Smooth muscle cell (in vitro differentiated cells): Measurements from ENCODE around the gene OPN5. TPM values are rescaled to one million over a fixed set of nuclear protein-coding genes. Genes with fewer than 3 reads are reported as not detected.

Experiments
- DNase-seq: peaks from one replicate; lab custom pipeline; 2025; ENCODE audit not compliant: unreplicated experiment; lab: John Stamatoyannopoulos, UW
- H2AFZ ChIP-seq: fragments of 200-600 bp; sonication (generic); 2 replicates; pipeline ENCODE4 v1.6.0; 2016; ENCODE audit warnings: antibody characterized with exemption, low read depth, mild to moderate bottlenecking
- H3F3A ChIP-seq: fragments of 200-600 bp; sonication (generic); 2 replicates; pipeline ENCODE4 v1.6.0; 2017; ENCODE audit warnings: antibody characterized with exemption, low read depth
- H3K27ac ChIP-seq: fragments of 200-600 bp; sonication (generic); 2 replicates; pipeline ENCODE4 v1.5.1; 2016; ENCODE audit warnings: low read depth, mild to moderate bottlenecking
- H3K27me3 ChIP-seq: fragments of 200-600 bp; sonication (generic); 2 replicates; pipeline ENCODE4 v1.6.1; 2016; ENCODE audit warnings: low read depth, mild to moderate bottlenecking
- H3K36me3 ChIP-seq: fragments of 200-600 bp; sonication (generic); 2 replicates; pipeline ENCODE4 v1.5.1; 2016; ENCODE audit warnings: low read depth
- H3K4me1 ChIP-seq: fragments of 200-600 bp; sonication (generic); 2 replicates; pipeline ENCODE4 v1.5.1; 2016; ENCODE audit warnings: low read depth
- H3K4me2 ChIP-seq: fragments of 200-600 bp; sonication (generic); 2 replicates; pipeline ENCODE4 v1.6.0; 2016; ENCODE audit warnings: mild to moderate bottlenecking
- H3K4me3 ChIP-seq: fragments of 200-600 bp; sonication (generic); 2 replicates; pipeline ENCODE4 v1.5.1; 2016; ENCODE audit warnings: mild to moderate bottlenecking
- H3K79me2 ChIP-seq: fragments of 200-600 bp; sonication (generic); 2 replicates; pipeline ENCODE4 v1.6.0; 2016; ENCODE audit warnings: low read depth, mild to moderate bottlenecking
- H3K9ac ChIP-seq: fragments of 200-600 bp; sonication (generic); 2 replicates; pipeline ENCODE4 v1.6.0; 2016; ENCODE audit warnings: low read depth
- H3K9me3 ChIP-seq: fragments of 200-600 bp; sonication (generic); replicated peaks from 2 replicates; pipeline ENCODE4 v1.5.1; 2016; ENCODE audit warnings: low read depth
- H4K20me1 ChIP-seq: fragments of 200-600 bp; sonication (generic); 2 replicates; pipeline ENCODE4 v1.6.0; 2016; ENCODE audit warnings: low read depth
- CTCF ChIP-seq: fragments of 200-600 bp; sonication (generic); IDR thresholded peaks from 2 replicates; pipeline ENCODE4 v1.5.1; 2017; ENCODE audit warnings: borderline replicate concordance, mild to moderate bottlenecking, antibody characterized with exemption; ENCODE audit not compliant: insufficient read depth, poor library complexity, severe bottlenecking
- WGBS: methylation state at CpG from one replicate; pipeline ENCODE4 v1.1.7; 2016; ENCODE audit warnings: low lambda C conversion rate; 5-methylcytosine and 5-hydroxymethylcytosine counted together
- polyA plus RNA-seq: library from polyadenylated mRNA; unstranded; fragments of >200 nt; fragmentation: Nextera tagmentation; extraction: Ambion mirVana; gene quantifications from 2 replicates; pipeline ENCODE4 v1.2.1, GENCODE V29; 2016
- total RNA-seq: library from RNA; depleted of rRNA; stranded (reverse); fragments of >200 nt; gene quantifications from 2 replicates; pipeline ENCODE4 v1.2.3, GENCODE V29; 2014

The OPN5 gene
- total and polyA plus RNA-seq, 2 experiments from 2014 or later, result not detected

- Histone ChIP-seq H3K27me3 (no peaks in the 10 kb centered on the region), H3F3A (no peaks in the 10 kb centered on the region), H3K4me3 (no peak overlapping the region), H3K4me2 (no peak overlapping the region), H3K4me1 (no peaks in the 10 kb centered on the region), H3K9me3 (no peaks in the 10 kb centered on the region), H3K27ac (no peak overlapping the region), H3K36me3 (no peaks in the 10 kb centered on the region), H4K20me1 (no peaks in the 10 kb centered on the region), H3K9ac (no peak overlapping the region), H3K79me2 (no peaks in the 10 kb centered on the region), H2AFZ (no peak overlapping the region)
- 95% methylated on average over 4 of the region's 4 CpGs for WGBS
- no peak for DNase-seq
- no peak for TF ChIP-seq CTCF
Measured at GRCh38 chr6:47817749-47818148, 35.9 kb downstream of the OPN5 start.

- Histone ChIP-seq H3K9me3 (no peaks in the 10 kb centered on the region), H3K27ac (no peak overlapping the region), H2AFZ (no peak overlapping the region), H3K27me3 (no peaks in the 10 kb centered on the region), H4K20me1 (no peaks in the 10 kb centered on the region), H3K4me1 (no peaks in the 10 kb centered on the region), H3K4me3 (no peak overlapping the region), H3K4me2 (no peak overlapping the region), H3K36me3 (no peaks in the 10 kb centered on the region), H3F3A (no peaks in the 10 kb centered on the region), H3K9ac (no peak overlapping the region), H3K79me2 (no peaks in the 10 kb centered on the region)
- no peak for TF ChIP-seq CTCF
- 89% methylated on average over 3 of the region's 3 CpGs for WGBS
- DNase-seq, result no peak
Measured at GRCh38 chr6:47819461-47819860, 37.6 kb downstream of the OPN5 start.

GRCh38 chr6:47822856-47823554 lies 41.2 kb downstream of the OPN5 start:
- H3K9ac ChIP-seq, result no peak overlapping the region
- H2AFZ ChIP-seq, result no peak overlapping the region
- H4K20me1 ChIP-seq, result no peaks in the 10 kb centered on the region
- H3K27ac ChIP-seq, result no peak overlapping the region
- WGBS, result 76% methylated on average over 6 of the region's 6 CpGs
- no peak for DNase-seq
- H3K27me3 ChIP-seq, result peaks cover 11% of the 10 kb centered on the region
- H3F3A ChIP-seq, result no peaks in the 10 kb centered on the region
- no peak overlapping the region for H3K4me3 ChIP-seq
- no peaks in the 10 kb centered on the region for H3K36me3 ChIP-seq
- no peak for TF ChIP-seq CTCF
- no peak overlapping the region for H3K4me2 ChIP-seq
- H3K9me3 ChIP-seq, result no peaks in the 10 kb centered on the region
- no peaks in the 10 kb centered on the region for H3K79me2 ChIP-seq
- H3K4me1 ChIP-seq, result no peaks in the 10 kb centered on the region
